Choroid plexus epithelial cell (primary cell): ENCODE data around the gene SLC15A1.

ENCODE experiments used
- DNase-seq: peaks from one replicate; pipeline ENCODE4 v3.0.0-alpha.2; 2010; ENCODE audit warnings: low read depth
- H3K4me3 ChIP-seq: 2 replicates; pipeline ENCODE4 v1.5.1; 2011; ENCODE audit warnings: low read depth, mild to moderate bottlenecking, control low read depth, low read length, moderate library complexity
- TF ChIP-seq, protein P1 (sequence below): conservative IDR thresholded peaks from 2 replicates; pipeline ENCODE4 v1.5.1; 2011; ENCODE audit warnings: low read depth, mild to moderate bottlenecking, control low read depth, inconsistent platforms, low read length, moderate library complexity

Gene SLC15A1

DNA sequence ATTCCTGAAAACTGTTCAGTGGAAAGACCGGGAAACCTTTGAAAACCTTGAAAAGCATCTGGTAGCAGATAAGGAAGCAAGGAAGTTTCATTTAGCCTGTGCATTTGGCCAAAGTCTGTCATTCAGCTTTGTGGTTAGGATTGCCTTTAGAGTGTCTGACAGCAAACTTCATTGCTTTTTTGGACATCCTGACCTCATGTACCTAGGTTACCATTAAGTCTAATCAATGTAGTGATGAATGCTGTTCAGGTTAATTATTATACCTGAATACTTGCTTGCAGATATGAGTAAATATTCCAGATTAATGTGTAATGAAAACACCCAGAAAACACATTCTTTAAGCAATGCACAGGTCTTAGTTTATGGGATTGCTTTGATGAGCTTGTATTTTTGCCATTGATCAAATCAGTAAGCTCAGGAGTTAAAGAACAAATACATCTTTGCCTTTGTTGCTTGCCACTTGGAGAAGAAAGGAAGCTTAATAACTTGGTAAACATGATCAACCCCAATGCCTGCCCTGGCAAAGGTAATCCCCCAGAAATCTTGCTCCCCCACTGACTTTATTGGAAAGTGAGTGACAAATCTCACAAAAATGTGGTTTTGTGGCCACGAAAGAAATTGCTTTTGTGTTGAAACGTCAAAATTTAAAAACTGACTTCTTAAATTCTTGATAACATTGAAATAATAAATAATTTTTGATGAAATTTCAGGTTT, 87.4 kb downstream of the SLC15A1 start:
- TF ChIP-seq, protein P1, sequence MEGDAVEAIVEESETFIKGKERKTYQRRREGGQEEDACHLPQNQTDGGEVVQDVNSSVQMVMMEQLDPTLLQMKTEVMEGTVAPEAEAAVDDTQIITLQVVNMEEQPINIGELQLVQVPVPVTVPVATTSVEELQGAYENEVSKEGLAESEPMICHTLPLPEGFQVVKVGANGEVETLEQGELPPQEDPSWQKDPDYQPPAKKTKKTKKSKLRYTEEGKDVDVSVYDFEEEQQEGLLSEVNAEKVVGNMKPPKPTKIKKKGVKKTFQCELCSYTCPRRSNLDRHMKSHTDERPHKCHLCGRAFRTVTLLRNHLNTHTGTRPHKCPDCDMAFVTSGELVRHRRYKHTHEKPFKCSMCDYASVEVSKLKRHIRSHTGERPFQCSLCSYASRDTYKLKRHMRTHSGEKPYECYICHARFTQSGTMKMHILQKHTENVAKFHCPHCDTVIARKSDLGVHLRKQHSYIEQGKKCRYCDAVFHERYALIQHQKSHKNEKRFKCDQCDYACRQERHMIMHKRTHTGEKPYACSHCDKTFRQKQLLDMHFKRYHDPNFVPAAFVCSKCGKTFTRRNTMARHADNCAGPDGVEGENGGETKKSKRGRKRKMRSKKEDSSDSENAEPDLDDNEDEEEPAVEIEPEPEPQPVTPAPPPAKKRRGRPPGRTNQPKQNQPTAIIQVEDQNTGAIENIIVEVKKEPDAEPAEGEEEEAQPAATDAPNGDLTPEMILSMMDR = no peak
- H3K4me3 ChIP-seq = no peak overlapping the region
- peak; percentile 24 for DNase-seq

- H3K4me3 ChIP-seq = no peak overlapping the region
- TF ChIP-seq, protein P1 = no peak
Measured at GRCh38 chr13:98664510-98664909, 88.0 kb downstream of the SLC15A1 start.

DNA sequence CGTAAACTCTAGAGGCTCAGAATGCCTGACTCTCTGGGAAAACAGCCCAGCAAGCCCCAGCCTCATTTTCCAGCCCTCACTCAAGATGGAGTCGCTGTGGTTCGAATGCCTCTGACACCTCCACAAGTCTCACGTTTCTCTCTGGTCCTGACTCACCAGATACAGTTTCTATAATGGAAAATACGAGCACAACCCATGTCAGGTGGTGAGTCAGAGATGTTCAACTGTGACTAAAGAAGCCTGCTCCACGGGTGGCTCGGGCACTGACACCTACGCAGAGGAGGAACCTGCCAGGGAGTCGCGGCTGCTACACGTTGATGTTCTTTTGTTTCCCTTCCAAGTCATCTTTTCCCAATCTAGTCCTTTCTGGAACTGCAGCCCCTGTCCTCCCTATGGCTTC, 88.4 kb downstream of the SLC15A1 start:
- H3K4me3 ChIP-seq = no peak overlapping the region
- DNase-seq = peak; percentile 73
- TF ChIP-seq, protein P1 = no peak

More at GRCh38 chr13:98664510-98664909, 88.0 kb downstream of the SLC15A1 start:
- DNase-seq = no peak

- TF ChIP-seq, protein P1 = no peak
- no peak for DNase-seq
- no peak overlapping the region for H3K4me3 ChIP-seq
Measured at GRCh38 chr13:98658131-98658530, 94.3 kb downstream of the SLC15A1 start.

GRCh38 chr13:98657506-98658085, 94.9 kb downstream of the SLC15A1 start:
- no peak for DNase-seq
- no peak overlapping the region for H3K4me3 ChIP-seq
- TF ChIP-seq, protein P1 = no peak

- no peak overlapping the region for H3K4me3 ChIP-seq
- TF ChIP-seq, protein P1 = no peak
- no peak for DNase-seq
Measured at GRCh38 chr13:98656223-98656622, 96.2 kb downstream of the SLC15A1 start.
